Measurements from ENCODE around the gene ATG4A.

ATG4A gene

DNA sequence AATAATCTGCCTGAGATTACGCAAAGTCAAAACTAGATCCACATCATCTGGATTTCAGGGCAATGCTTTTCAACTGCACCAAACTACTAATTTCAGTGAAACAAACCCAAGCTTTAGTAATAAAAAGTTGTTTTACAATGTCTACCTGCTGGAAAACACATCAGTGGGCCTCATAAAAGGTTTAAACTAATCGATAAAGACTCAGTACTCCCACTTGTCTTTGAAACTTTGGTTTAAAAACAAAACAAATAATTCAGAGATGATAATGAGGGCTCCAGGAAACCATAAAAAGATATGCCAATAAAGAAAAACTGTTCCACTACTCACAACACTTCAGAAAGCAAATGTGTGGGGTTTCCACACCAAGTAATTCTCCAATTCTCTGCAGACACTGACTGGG lies 10.5 kb upstream of the ATG4A start:
- Histone ChIP-seq H3F3A (ENCODE audit: insufficient read depth, low read length) (no peaks in the 10 kb centered on the region), H4K20me1 (ENCODE audit: insufficient read depth, low read length) (no peaks in the 10 kb centered on the region), H3K4me1 (ENCODE audit: insufficient read depth, low read length, severe bottlenecking) (no peaks in the 10 kb centered on the region), H3K27me3 (ENCODE audit: insufficient read depth, low read length) (no peaks in the 10 kb centered on the region), H3K9me3 (ENCODE audit: low read length) (no peaks in the 10 kb centered on the region), H3K4me3 (ENCODE audit: low read depth, low read length, poor library complexity, severe bottlenecking) (no peak overlapping the region), H3K4me2 (ENCODE audit: low read length) (no peak overlapping the region), H2AFZ (ENCODE audit: low read length) (no peak overlapping the region), H3K9ac (ENCODE audit: low read length) (no peak overlapping the region), H3K36me3 (ENCODE audit: insufficient read depth, low read length) (peaks cover 13% of the 10 kb centered on the region; the same call in 1 of the 2 replicates), H3K27ac (ENCODE audit: low read depth, low read length, poor library complexity, severe bottlenecking) (no peak overlapping the region), H3K79me2 (ENCODE audit: insufficient read depth, low read length) (no peaks in the 10 kb centered on the region), H3K9me2 (ENCODE audit: low read depth, low read length) (no peaks in the 10 kb centered on the region)
- TF ChIP-seq, protein P1, sequence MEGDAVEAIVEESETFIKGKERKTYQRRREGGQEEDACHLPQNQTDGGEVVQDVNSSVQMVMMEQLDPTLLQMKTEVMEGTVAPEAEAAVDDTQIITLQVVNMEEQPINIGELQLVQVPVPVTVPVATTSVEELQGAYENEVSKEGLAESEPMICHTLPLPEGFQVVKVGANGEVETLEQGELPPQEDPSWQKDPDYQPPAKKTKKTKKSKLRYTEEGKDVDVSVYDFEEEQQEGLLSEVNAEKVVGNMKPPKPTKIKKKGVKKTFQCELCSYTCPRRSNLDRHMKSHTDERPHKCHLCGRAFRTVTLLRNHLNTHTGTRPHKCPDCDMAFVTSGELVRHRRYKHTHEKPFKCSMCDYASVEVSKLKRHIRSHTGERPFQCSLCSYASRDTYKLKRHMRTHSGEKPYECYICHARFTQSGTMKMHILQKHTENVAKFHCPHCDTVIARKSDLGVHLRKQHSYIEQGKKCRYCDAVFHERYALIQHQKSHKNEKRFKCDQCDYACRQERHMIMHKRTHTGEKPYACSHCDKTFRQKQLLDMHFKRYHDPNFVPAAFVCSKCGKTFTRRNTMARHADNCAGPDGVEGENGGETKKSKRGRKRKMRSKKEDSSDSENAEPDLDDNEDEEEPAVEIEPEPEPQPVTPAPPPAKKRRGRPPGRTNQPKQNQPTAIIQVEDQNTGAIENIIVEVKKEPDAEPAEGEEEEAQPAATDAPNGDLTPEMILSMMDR (IDR thresholded peaks at IDR 0.05; ENCODE audit: low read length), result no peak
- TF ChIP-seq EZH2 (IDR thresholded peaks at IDR 0.05; ENCODE audit: borderline replicate concordance, low read length), result no peak

DNA sequence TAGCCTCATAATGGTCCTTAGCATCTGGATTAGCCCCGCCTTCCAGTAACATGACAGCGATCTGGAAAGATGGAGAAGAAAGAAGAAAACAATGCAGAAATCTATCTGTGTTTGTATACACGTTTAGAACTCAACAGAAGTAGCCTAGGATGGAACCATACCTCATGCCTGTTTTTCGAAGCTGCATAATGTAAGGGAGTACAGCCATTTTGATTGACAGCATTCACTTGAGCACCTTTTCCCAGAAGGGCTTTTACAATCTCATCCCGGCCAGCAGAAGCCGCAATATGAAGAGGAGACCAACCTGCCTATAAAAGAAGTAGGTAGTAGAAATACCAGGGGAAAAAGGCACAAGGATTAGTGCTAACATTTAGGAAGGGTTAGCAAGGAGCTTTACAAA lies 3.8 kb upstream of the ATG4A start:
- H3K27me3 ChIP-seq (ENCODE audit: insufficient read depth, low read length), result no peaks in the 10 kb centered on the region

DNA sequence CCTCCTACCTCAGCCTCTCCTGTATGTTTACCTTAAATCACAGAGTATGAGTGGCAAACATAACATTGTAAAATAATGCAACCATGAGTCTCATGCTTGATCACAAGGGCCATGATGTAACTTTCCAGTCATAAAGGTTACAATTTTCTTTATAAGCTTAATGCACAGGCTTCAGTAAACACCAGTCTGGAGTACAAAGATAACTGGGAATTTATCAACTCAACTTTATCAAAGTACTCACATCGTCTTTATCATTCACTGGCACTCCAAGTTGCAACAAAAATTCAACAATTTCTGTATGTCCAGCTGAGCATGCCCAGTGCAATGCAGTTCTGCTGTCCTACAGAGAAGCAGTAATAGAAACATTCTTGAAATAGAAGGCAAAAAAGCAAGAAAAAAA lies 3.1 kb upstream of the ATG4A start:
- H3K4me3 ChIP-seq (ENCODE audit: low read depth, low read length, poor library complexity, severe bottlenecking), result no peak overlapping the region
- H3K36me3 ChIP-seq (ENCODE audit: insufficient read depth, low read length), result peaks cover 19% of the 10 kb centered on the region
- no peaks in the 10 kb centered on the region for H4K20me1 ChIP-seq (ENCODE audit: insufficient read depth, low read length)
- no peaks in the 10 kb centered on the region for H3K9me2 ChIP-seq (ENCODE audit: low read depth, low read length)
- no peak overlapping the region for H3K27ac ChIP-seq (ENCODE audit: low read depth, low read length, poor library complexity, severe bottlenecking)
- no peaks in the 10 kb centered on the region for H3F3A ChIP-seq (ENCODE audit: insufficient read depth, low read length)
- TF ChIP-seq, protein P1 (IDR thresholded peaks at IDR 0.05; ENCODE audit: low read length), result no peak
- TF ChIP-seq EZH2 (IDR thresholded peaks at IDR 0.05; ENCODE audit: borderline replicate concordance, low read length), result no peak
- H2AFZ ChIP-seq (ENCODE audit: low read length), result no peak overlapping the region
- no peaks in the 10 kb centered on the region for H3K9me3 ChIP-seq (ENCODE audit: low read length)
- peaks cover 11% of the 10 kb centered on the region for H3K79me2 ChIP-seq (ENCODE audit: insufficient read depth, low read length)
- H3K4me1 ChIP-seq (ENCODE audit: insufficient read depth, low read length, severe bottlenecking), result peaks cover 14% of the 10 kb centered on the region
- no peak overlapping the region for H3K4me2 ChIP-seq (ENCODE audit: low read length)
- no peak overlapping the region for H3K9ac ChIP-seq (ENCODE audit: low read length)
- no peaks in the 10 kb centered on the region for H3K27me3 ChIP-seq (ENCODE audit: insufficient read depth, low read length)

More for the DNA sequence above, 3.8 kb upstream of the ATG4A start:
- no peak for TF ChIP-seq EZH2 (IDR thresholded peaks at IDR 0.05; ENCODE audit: borderline replicate concordance, low read length)
- TF ChIP-seq, protein P1 (IDR thresholded peaks at IDR 0.05; ENCODE audit: low read length), result no peak
- H3K4me1 ChIP-seq (ENCODE audit: insufficient read depth, low read length, severe bottlenecking), result peaks cover 14% of the 10 kb centered on the region
- no peak overlapping the region for H2AFZ ChIP-seq (ENCODE audit: low read length)
- no peak overlapping the region for H3K4me3 ChIP-seq (ENCODE audit: low read depth, low read length, poor library complexity, severe bottlenecking)
- no peaks in the 10 kb centered on the region for H4K20me1 ChIP-seq (ENCODE audit: insufficient read depth, low read length)
- peaks cover 11% of the 10 kb centered on the region for H3K79me2 ChIP-seq (ENCODE audit: insufficient read depth, low read length)
- H3K27ac ChIP-seq (ENCODE audit: low read depth, low read length, poor library complexity, severe bottlenecking), result no peak overlapping the region
- no peaks in the 10 kb centered on the region for H3K9me3 ChIP-seq (ENCODE audit: low read length)
- H3K4me2 ChIP-seq (ENCODE audit: low read length), result no peak overlapping the region
- H3K9ac ChIP-seq (ENCODE audit: low read length), result no peak overlapping the region
- H3F3A ChIP-seq (ENCODE audit: insufficient read depth, low read length), result no peaks in the 10 kb centered on the region
- H3K9me2 ChIP-seq (ENCODE audit: low read depth, low read length), result no peaks in the 10 kb centered on the region
- peaks cover 19% of the 10 kb centered on the region for H3K36me3 ChIP-seq (ENCODE audit: insufficient read depth, low read length)
